Thymus (tissue), 11 donors: ENCODE data around the gene BAG1. TPM values are rescaled to one million over a fixed set of nuclear protein-coding genes. Genes with fewer than 3 reads are reported as not detected.

Source experiments
- DNase-seq, 9 donors: peaks; one replicate each; pipeline ENCODE4 v3.0.0-alpha.2; 2013; ENCODE audit warnings: low spot score in 9 of 9, low read depth in 6 of 9, missing footprints in 1 of 9
- H3K27ac ChIP-seq, 2 donors: one replicate each; pipeline ENCODE4 v1.5.1; 2013; ENCODE audit warnings: control low read depth in 1 of 2, low read depth in 1 of 2, low read length in 1 of 2, mild to moderate bottlenecking in 1 of 2, moderate library complexity in 1 of 2
- H3K27me3 ChIP-seq, 2 donors: one replicate each; pipeline ENCODE4 v1.5.1; 2013; ENCODE audit warnings: low read length in 1 of 2; ENCODE audit not compliant: control insufficient read depth in 2 of 2, insufficient read depth in 1 of 2
- H3K36me3 ChIP-seq, 2 donors: one replicate each; pipeline ENCODE4 v1.5.1; 2013; ENCODE audit warnings: low read length in 1 of 2, mild to moderate bottlenecking in 1 of 2, moderate library complexity in 1 of 2; ENCODE audit not compliant: control insufficient read depth in 2 of 2, insufficient read depth in 2 of 2
- H3K4me1 ChIP-seq, 2 donors: one replicate each; pipeline ENCODE4 v1.5.1; 2013; ENCODE audit warnings: low read length in 2 of 2; ENCODE audit not compliant: control insufficient read depth in 2 of 2, insufficient read depth in 2 of 2
- H3K4me3 ChIP-seq, 2 donors: one replicate each; pipeline ENCODE4 v1.5.1; 2013; ENCODE audit warnings: low read length in 2 of 2, control low read depth in 1 of 2, mild to moderate bottlenecking in 1 of 2
- H3K9me3 ChIP-seq, 2 donors: one replicate each; pipeline ENCODE4 v1.5.1; 2013; ENCODE audit warnings: low read length in 1 of 2, mild to moderate bottlenecking in 1 of 2; ENCODE audit not compliant: control insufficient read depth in 2 of 2, insufficient read depth in 1 of 2
- WGBS: extraction: QIAGEN DNeasy Blood & Tissue Kit; methylation state at CpG from one replicate; pipeline ENCODE4 v1.1.7; 2013; 5-methylcytosine and 5-hydroxymethylcytosine counted together
- polyA plus RNA-seq: library from polyadenylated mRNA; stranded (reverse); fragments of 200-250 nt; gene quantifications from one replicate; pipeline ENCODE4 v1.2.3, GENCODE V29; 2013
- total RNA-seq: library from RNA; stranded (reverse); fragments of 120-200 nt; gene quantifications from one replicate; pipeline ENCODE4 v1.2.4, GENCODE V29; 2013
- donor health status: healthy.

Gene BAG1
- total and polyA plus RNA-seq, 2 donors: 50.0 to 88.8 TPM

DNA sequence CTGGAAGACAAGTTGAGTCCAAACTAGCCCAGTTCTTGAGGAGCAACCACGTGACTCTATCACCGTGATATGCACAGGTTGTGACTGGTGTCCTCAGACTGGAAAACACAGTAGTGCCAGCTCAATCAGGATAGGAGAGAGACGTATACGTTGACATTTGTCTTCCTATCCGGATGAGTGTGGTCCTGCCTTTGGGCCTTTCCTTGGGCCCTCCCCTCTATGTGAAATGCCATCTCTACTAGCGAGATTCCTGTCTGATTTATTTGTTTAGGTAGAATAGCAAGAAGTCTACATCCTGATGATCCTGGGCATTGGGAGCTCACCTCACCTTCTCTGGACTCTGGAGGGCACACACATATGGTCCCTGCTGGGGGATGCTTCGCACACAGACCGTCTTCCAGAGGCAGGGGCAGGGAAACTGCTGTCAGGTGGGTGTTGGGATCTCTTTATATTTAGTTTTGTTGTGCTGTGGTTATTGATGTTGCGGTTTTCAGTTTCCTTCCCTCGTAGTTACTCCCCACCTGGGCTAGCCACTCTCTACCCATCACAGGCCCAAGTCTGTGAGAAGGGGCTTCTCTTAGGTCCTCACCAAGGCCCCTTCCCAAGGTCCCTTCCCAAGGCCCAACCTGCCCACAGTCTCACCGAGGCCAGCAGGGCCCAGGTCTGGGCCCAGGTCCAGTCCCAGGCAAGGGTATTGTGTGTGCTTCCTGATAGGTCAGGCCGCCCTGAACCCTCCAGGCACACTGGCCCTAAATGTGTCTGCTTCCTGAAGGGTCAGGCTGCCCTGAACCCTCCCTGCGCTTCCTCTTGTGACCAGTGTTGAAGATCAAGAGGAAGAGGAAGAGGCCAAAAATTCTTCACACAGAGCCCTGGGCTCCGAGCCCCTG, 43.6 kb downstream of the BAG1 start:
- peak overlapping the region in 1 of 2 donors; percentile 5 for H3K27ac ChIP-seq
- 50% methylated on average over 14 of the region's 14 CpGs for WGBS

DNA sequence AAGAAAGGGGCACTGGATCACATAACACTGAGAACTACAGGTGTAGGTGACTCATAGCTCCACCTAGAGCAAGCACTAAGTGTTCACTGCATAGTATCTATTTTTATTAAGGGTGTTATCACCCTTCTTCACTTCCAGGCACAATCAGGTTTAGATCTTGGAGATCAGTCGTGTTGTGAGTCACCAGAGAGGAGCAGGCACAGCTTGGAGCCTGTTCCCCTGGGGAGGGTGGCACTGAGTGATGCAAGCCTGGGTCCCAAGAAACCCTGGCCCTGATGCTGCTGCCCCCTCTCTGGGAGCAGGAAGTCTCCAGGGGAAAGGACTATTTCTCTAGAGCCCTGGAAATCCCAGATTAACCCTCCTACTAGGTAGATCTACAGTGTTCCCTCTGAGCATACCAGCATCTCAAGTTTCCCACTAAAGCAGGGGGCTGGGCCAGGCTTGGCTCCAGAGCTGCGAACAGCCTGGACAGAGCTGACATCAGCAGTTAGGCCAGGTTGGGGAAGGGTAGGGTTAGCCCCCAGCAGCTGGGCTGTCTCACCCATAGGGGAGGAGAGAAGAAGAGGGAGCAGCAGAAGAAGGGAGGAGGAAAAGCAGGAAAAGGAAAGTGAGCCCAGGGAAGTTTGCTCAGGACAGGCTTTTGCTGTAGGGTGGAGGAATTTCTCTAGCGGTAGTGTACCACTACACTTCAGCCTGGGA, 52.7 kb downstream of the BAG1 start:
- DNase-seq: no peak
- Histone ChIP-seq H3K4me1 (peaks cover 0 to 5% of the 10 kb centered on the region in 2 donors), H3K27me3 (no peaks in the 10 kb centered on the region), H3K36me3 (no peaks in the 10 kb centered on the region), H3K9me3 (no peaks in the 10 kb centered on the region), H3K27ac (peak overlapping the region in 1 of 2 donors; percentile 1), H3K4me3 (no peak overlapping the region)
- WGBS: 91% methylated on average over 3 of the region's 3 CpGs

More for the DNA sequence above, 43.6 kb downstream of the BAG1 start:
- Histone ChIP-seq H3K9me3 (peaks cover 0 to 3% of the 10 kb centered on the region in 2 donors), H3K27me3 (no peaks in the 10 kb centered on the region), H3K36me3 (no peaks in the 10 kb centered on the region), H3K4me1 (peaks cover 20 to 37% of the 10 kb centered on the region in 2 donors), H3K4me3 (no peak overlapping the region)
- DNase-seq: peak in 5 of 9 donors; percentile 16 to 71 (median 31)

DNA sequence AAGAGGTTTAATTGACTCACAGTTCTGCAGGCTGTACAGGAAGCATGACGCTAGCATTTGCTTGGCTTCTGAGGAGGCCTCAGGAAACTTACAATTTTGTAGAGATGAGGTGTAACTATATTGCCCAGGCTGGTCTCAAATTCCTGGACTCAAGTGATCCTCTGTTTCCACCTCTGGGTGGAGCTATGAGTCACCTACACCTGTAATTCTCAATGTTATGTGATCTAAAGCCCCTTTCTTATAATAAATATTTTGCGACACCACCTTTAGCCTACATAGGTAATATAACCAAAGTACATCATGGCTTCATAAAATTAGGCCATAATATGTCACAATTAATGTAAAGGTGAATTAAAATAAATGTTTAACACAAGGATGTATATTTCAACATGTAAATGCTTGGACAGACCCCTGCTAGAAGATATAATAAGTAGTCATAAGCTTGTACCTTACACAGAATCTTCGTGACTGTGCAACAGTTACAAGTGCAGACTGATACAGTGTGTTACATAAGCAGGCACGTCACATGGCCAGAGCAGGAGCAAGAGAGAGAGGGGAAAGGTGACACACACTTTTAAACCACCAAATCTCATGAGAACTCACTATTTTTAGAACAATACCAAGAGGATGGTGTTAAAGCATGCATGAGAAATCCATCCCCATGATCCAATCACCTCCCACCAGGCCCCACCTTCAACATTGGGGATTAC, 54.3 kb downstream of the BAG1 start:
- no peaks in the 10 kb centered on the region for H3K9me3 ChIP-seq
- H3K4me3 ChIP-seq: no peak overlapping the region
- no peaks in the 10 kb centered on the region for H3K27me3 ChIP-seq
- no peaks in the 10 kb centered on the region for H3K36me3 ChIP-seq
- WGBS: 98% methylated on average over 4 of the region's 4 CpGs
- no peak for DNase-seq
- H3K27ac ChIP-seq: no peak overlapping the region
- peaks cover 0 to 4% of the 10 kb centered on the region in 2 donors for H3K4me1 ChIP-seq

GRCh38 chr9:33209394-33209793, 55.1 kb downstream of the BAG1 start:
- Histone ChIP-seq H3K4me3 (no peak overlapping the region), H3K4me1 (peaks cover 0 to under 1% of the 10 kb centered on the region in 2 donors), H3K36me3 (no peaks in the 10 kb centered on the region), H3K27me3 (no peaks in the 10 kb centered on the region), H3K27ac (no peak overlapping the region), H3K9me3 (no peaks in the 10 kb centered on the region)
- 93% methylated on average over 1 of the region's 1 CpG for WGBS
- DNase-seq: no peak

DNA sequence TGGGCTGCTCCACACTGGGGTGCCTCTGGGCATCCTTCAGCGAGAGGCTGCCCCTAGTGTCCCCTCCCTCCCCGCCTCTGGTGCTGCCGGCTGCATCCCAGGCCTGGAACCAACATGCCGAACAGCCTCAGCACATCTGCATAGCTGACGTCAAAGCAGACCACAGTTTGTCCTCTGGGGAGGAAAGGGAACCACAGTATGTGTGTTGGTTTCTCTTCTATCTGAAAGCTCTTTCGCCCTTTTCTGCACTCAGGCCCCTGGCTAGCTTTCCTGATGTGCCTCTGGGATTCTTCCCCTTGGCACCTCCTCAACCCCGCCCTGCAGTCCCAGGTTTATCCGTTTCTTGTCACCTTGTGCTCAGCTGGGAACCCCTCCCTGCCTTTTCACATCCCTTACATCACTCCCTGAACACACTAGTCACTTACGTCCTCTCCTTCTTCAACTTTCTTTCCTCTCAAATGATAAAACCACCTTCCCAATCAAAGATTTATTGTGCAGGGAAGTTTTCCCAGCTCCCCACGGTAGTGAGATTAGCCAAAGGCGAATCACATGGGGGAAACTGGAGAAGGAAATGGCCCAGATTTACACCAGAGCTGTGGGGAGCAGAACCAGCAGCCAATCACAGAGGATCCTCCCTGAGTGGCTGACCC, 61.8 kb downstream of the BAG1 start:
- H3K9me3 ChIP-seq: no peaks in the 10 kb centered on the region
- peaks cover 14% of the 10 kb centered on the region in 2 donors for H3K4me1 ChIP-seq
- H3K36me3 ChIP-seq: no peaks in the 10 kb centered on the region
- H3K27ac ChIP-seq: peak overlapping the region in 1 of 2 donors; percentile 20
- no peak overlapping the region for H3K4me3 ChIP-seq
- DNase-seq: peak in 5 of 9 donors; percentile 32 to 76 (median 46)
- 38% methylated on average over 11 of the region's 11 CpGs for WGBS
- H3K27me3 ChIP-seq: no peaks in the 10 kb centered on the region

Other genes with a start within 250 kb of the BAG1 start
- gene DNAJA1, start 239.4 kb downstream of the BAG1 start, total RNA-seq: 138 TPM
- gene DNAJA1, start 239.4 kb downstream of the BAG1 start, polyA plus RNA-seq: 86.5 TPM
- 27.3 TPM for gene SMU1, start 188.0 kb downstream of the BAG1 start, total RNA-seq
- 14.9 TPM for gene SMU1, start 188.0 kb downstream of the BAG1 start, polyA plus RNA-seq
- gene B4GALT1, start 97.4 kb downstream of the BAG1 start, total RNA-seq: 6.9 TPM
- gene B4GALT1, start 97.4 kb downstream of the BAG1 start, polyA plus RNA-seq: 37.1 TPM
- gene SPINK4, start 24.5 kb downstream of the BAG1 start, total RNA-seq: 0.38 TPM
- gene SPINK4, start 24.5 kb downstream of the BAG1 start, polyA plus RNA-seq: 2.1 TPM
- gene CHMP5, start 341 bp upstream of the BAG1 start, total RNA-seq: 79.8 TPM
- gene CHMP5, start 341 bp upstream of the BAG1 start, polyA plus RNA-seq: 118 TPM
- 23.3 TPM for gene NFX1, start 25.8 kb upstream of the BAG1 start, total RNA-seq
- gene NFX1, start 25.8 kb upstream of the BAG1 start, polyA plus RNA-seq: 15.5 TPM
- gene AQP7, start 137.9 kb upstream of the BAG1 start, total RNA-seq: 0.24 TPM
- gene AQP7, start 137.9 kb upstream of the BAG1 start, polyA plus RNA-seq: 1.3 TPM
- 256 TPM for gene AQP3, start 182.9 kb upstream of the BAG1 start, total RNA-seq
- gene AQP3, start 182.9 kb upstream of the BAG1 start, polyA plus RNA-seq: 129 TPM
- gene NOL6, start 209.2 kb upstream of the BAG1 start, total RNA-seq: 12.0 TPM
- 29.5 TPM for gene NOL6, start 209.2 kb upstream of the BAG1 start, polyA plus RNA-seq